K562 treated with DMSO at 1 percent for 48 hours (cell line): ENCODE data around the gene TTC5. TPM values are rescaled to one million over a fixed set of nuclear protein-coding genes. Genes with fewer than 3 reads are reported as not detected.

Source experiments
- total RNA-seq: library from RNA; unstranded; fragments of 300-600 nt; gene quantifications from 2 replicates; pipeline ENCODE4 v1.2.3, GENCODE V29; 2022; ENCODE audit warnings: low replicate concordance; ENCODE audit errors: extremely low read depth

The TTC5 gene, protein sequence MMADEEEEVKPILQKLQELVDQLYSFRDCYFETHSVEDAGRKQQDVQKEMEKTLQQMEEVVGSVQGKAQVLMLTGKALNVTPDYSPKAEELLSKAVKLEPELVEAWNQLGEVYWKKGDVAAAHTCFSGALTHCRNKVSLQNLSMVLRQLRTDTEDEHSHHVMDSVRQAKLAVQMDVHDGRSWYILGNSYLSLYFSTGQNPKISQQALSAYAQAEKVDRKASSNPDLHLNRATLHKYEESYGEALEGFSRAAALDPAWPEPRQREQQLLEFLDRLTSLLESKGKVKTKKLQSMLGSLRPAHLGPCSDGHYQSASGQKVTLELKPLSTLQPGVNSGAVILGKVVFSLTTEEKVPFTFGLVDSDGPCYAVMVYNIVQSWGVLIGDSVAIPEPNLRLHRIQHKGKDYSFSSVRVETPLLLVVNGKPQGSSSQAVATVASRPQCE
- not detected in 2 replicates for total RNA-seq

GRCh38 chr14:20305265-20306078 is at the start of gene TTC5:
TSS of gene TTC5 (minus strand) at chr14:20305951. CDS start at chr14:20305937, 14 bp downstream.

GRCh38 chr14:20343092-20343861 is 37.5 kb upstream of the TTC5 start, which contains the start of gene PARP2:
TSS of gene PARP2 (plus strand) at chr14:20343635. CDS start at chr14:20343642, 7 bp downstream.

DNA sequence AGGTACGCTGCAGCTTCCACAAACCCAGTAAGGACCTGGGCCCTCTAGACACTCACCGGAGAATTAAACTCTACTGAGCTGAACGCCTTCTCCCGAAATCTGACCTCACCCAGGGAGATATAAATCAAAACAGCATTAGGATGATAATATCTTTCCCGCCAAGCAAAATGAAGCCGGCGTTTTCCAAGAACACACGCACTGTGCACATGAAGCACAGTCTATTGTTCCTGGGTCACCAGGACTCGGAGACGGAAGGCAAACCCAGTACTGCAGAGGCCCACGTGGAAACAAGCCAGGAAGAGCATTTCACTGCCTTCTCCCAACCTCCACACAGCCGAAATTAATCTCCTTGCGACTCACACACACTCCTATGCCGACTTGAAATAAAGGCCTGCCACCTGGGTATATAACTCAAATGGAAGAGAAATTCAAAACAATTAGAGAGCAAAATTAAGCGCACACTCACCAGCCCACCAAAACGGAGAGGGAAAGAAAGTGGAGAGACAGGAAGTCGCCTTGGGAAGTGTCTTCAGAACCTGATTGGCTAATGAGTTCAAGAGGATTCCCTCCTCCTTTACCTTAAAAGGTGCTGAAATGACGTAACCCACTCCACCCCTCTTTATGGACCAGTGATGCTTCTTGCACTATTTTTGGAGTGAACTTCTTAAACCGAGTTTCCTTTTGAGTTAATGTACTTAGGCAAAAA is 27.2 kb upstream of the TTC5 start, which contains the start of gene CCNB1IP1:
TSS of gene CCNB1IP1 (minus strand) at position 492 of the 706 bp plus-strand sequence. CDS start 16,756 bp downstream, outside the sequence.

Other genes with a start within 250 kb of the TTC5 start
- not detected in 2 replicates for gene OR4L1, start 245.9 kb downstream of the TTC5 start, total RNA-seq
- gene OR4K17, start 195.2 kb downstream of the TTC5 start, total RNA-seq, result not detected in 2 replicates
- gene OR4N5, start 167.1 kb downstream of the TTC5 start, total RNA-seq, result not detected in 2 replicates
- not detected in 2 replicates for gene OR11G2, start 115.1 kb downstream of the TTC5 start, total RNA-seq
- gene OR11H6, start 82.2 kb downstream of the TTC5 start, total RNA-seq, result not detected in 2 replicates
- not detected in 2 replicates for gene OR11H7, start 77.0 kb downstream of the TTC5 start, total RNA-seq
- not detected in 2 replicates for gene OR11H4, start 66.7 kb downstream of the TTC5 start, total RNA-seq
- not detected in 2 replicates for gene CCNB1IP1, start 27.3 kb upstream of the TTC5 start, total RNA-seq
- gene PARP2, start 37.7 kb upstream of the TTC5 start, total RNA-seq, result not detected in 2 replicates
- gene TEP1, start 107.5 kb upstream of the TTC5 start, total RNA-seq, result not detected in 2 replicates
- not detected in 2 replicates for gene KLHL33, start 130.2 kb upstream of the TTC5 start, total RNA-seq
- gene OSGEP, start 148.9 kb upstream of the TTC5 start, total RNA-seq, result not detected in 2 replicates
- gene APEX1, start 149.3 kb upstream of the TTC5 start, total RNA-seq, result not detected in 2 replicates
- not detected in 2 replicates for gene PIP4P1, start 155.5 kb upstream of the TTC5 start, total RNA-seq
- not detected in 2 replicates for gene PNP, start 163.5 kb upstream of the TTC5 start, total RNA-seq
- not detected in 2 replicates for gene RNASE10, start 199.6 kb upstream of the TTC5 start, total RNA-seq